ENCODE results near the gene ATP6V0E1.
"Not testable (repeated sequence)": the region's sequence is repeated elsewhere in the genome, so short reads cannot be mapped to it uniquely, and the experiment has no call there.

The ATP6V0E1 gene

DNA sequence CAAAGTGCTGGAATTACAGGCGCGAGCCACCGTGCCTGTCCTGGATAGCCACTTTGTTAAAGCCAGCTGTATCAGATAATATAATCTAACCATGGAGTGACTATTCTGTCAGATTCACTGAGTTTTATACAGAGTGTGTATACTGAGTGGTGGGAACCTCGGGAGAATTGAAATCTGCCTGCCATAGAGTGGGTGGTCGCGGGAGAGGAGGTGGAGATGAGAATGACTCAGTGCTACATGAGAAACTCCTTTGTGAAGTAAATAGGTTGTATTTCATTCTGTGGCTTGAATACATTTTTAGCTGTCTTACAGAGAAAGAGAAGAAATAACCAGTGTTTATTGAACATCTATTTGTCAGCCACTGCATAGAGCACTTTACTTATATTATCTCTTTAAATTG is 26.4 kb downstream of the ATP6V0E1 start:
- no peak for FAIRE-seq

DNA sequence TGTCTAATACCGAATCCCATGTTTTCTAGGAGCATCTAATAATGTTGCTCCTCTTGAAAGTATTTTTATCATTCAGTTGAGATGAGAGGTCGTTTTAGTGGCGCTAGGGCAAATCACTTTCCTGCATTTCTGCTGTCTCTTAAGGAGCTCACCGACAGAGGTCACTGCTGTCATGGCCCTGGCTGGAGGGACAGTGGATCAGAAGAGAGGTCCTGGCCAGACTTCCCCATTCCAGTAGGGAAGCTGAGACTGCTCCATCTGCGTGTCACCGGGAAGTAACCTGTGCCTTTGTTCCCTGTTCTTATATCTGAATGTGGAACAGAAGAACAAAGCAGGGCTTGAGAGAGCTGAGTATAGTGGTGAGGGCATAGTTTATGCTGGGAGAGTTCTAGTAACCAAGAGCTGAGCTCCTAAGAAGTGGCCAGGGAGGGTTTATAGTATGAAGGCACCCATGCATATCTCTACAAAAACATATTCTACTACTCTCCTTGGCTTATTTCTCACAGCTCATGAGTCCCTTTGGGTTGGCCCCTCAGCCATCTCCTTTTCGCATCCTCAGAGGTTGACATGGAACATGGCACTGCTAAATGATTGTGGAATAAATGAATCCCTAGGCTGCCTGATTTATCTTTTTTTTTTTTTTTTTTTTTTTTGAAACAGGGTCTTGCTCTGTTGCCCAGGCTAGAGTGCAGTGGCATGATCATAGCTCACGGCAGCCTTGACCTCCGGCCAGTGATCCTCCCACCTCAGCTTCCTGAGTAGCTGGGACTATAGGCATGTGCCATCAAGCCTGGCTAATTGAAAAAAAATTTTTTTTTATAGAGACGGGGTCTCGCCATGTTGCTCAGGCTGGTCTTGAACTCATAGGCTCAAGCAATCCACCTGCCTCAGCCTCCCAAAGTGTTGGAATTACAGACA is 27.2 kb downstream of the ATP6V0E1 start:
- FAIRE-seq: no peak

DNA sequence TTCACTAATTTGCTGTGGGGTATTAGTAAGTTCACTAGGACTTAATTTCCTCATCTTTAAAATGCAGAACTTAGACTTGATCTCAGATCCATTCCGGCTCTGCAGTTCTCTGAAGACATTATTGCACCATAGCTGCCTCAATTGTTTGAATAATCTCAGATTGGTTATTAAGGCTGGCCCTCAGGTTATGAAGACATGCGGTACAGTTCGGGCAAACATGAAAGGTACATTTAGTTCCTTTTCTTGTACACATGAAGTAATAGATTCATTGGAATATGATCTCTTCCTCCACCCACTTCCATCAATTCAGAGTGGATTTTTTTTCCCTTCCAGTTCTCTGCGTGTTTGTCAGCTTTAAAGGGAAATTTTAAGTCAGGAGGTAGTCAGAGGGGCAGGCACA is 28.0 kb downstream of the ATP6V0E1 start:
- no peak for FAIRE-seq

DNA sequence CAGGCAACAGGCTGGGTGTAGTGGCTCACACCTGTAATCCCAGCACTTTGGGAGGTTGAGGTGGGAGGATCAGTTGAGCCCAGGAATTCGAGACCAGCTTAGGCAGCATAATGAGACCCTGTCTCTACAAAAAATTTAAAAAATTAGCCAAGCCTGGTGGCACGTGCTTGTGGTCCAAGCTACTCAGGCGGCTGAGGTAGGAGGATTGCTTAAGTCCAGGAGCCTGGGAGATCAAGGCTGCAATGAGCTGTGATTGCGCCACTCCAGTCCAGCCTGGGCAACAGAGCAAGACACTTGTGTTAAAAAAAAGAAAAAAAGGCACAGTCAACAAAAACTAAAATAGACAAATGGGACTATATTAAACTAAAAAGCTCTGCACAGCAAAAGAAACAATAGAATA is 29.3 kb downstream of the ATP6V0E1 start:
- FAIRE-seq: no peak

DNA sequence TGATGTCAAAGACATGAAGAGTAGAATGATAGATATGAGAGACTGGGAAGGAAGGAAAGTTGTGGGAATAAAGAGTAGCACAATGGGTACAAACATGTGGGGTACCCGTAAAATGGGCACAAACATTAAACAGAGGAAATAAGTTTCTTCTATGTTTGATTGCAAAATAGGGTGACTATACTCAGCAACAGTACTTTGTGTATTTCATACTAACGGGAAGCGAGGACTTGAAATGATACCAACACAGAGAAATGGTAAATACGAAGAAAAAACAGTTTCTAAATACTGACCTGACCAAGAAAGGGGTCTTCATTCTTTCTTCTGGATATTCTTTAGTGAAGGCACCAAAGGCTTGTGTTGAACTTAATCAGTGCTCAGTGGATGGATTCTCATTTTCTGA is 31.1 kb downstream of the ATP6V0E1 start:
- FAIRE-seq: no peak

DNA sequence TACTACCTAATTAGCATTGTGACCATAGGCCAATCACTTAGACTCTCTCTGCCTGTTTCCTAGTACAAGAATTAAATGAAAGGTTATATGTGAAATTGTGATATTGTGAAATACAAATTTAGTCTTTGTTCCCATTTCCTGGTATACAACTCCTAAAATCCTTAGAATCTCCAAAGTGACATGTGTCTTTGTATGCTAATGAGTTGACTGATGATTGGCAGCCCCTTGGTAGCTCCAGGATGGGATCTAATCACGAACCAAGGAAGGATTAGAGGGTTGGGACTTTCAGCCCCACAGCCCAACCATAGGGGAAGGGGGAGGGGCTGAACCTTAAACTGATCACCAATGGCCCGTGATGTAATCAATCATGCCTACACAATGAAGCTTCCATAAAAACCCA is 31.6 kb downstream of the ATP6V0E1 start:
- no peak for FAIRE-seq

DNA sequence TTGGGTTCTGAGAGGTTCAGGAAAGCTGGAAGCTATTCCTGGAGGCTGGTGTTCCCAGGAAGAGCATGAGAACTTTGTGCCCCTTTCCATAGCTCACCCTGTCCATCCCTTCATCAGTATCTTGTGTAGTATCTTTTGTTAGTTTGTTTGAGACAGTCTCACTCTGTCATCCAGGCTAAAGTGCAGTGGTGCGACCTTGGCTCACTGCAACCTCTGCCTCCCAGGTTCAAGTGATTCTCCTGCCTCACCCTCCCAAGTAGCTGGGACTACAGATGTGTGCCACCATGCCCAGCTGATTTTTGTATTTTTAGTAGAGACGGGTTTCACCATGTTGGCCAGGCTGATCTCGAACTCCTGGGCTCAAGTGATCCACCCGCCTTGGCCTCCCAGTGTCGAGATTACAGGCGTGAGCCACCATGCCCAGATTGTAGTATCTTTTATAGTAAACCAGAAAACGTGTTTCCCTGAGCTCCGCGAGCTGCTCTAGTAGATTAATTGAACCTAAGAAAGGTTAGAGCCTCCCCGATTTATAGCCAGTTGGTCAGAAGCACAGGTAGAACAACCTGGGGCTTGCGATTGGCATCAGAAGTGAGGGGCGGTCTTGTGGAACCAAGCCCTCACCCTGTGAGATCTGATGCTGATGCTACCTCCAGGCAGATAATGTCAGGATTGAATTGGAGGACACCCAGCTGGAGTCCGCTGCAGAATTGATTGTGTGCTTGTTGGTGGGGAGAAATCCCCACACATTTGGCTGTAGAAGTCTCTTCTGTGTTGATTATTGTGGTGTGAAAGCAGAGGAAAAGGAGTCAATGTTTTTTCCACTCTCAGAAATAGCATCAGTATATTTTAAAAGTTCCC is 32.3 kb downstream of the ATP6V0E1 start:
- FAIRE-seq: no peak

DNA sequence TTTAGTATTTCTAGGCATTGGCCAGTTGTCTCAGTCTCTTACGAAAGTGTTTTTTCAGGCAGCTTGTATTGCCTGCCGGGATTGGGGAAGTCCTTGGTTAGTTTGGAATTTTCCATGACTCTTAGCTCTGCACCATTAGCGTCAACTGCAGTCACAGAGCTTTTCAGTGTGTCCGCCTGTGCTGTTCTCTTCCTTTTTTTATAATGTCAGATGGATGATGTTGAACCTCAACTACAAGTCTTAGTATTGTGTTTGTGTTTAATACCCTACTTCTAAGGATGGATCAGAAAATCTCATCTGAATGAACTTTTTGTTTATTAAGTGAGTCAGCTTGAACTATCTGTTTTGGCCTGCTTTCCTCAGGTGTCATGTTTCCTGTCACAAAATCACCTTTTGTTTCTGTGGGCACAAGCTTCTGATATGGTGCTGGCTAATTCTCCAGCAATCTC is 33.1 kb downstream of the ATP6V0E1 start:
- no peak for FAIRE-seq

DNA sequence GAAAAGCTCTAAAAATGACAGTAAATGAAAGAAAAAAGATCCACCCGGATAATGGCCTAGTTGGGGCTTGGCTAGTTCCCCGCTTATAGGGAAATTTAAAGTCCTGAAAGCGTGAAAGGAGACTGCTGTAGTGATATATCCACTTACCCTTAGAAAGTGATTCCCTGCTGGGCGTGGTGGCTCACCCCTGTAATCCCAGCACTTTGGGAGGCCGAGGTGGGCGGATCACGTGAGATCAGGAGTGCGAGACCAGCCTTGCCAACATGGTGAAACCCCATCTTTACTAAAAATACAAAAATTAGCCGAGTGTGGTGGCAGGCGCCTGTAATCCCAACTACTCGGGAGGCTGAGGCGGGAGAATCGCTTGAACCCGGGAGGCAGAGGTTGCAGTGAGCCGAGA is 33.5 kb downstream of the ATP6V0E1 start:
- FAIRE-seq: not testable (repeated sequence)

DNA sequence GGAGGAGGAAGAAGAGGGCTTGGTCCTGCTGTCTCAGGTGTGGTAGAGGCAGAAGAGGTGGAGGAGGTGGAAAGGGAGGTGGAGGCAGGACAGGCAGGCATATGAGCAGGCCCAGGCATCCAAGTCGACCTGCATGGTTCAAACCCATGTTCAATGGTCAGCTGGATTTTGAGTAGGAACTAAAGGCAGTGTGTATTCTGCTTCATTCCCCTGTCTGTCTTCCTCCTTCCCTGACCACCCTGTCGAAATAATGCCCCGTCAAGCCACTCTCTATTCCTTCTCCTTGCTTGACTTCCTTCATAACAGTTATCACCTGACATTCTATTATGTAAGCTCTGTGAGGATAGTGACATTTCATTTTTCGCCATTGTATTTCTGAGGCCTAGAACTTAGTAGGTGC is 34.8 kb downstream of the ATP6V0E1 start:
- no peak for FAIRE-seq

DNA sequence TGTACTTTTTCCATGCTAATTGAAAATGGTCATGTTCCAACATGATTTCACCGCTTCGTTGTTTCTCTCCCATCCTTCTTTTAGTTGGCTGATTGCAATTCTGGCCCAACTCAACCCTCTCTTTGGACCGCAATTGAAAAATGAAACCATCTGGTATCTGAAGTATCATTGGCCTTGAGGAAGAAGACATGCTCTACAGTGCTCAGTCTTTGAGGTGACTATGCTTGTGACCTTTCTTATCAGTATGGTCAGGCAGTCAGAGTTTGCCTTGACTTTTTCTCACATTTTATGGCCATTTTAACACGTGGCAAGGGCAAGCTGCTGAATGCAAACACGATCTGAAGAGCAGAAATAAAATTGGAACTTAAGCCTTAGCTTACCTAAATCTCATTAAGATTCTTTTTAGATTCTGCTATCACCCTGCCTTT is 36.6 kb downstream of the ATP6V0E1 start:
- no peak for FAIRE-seq

DNA sequence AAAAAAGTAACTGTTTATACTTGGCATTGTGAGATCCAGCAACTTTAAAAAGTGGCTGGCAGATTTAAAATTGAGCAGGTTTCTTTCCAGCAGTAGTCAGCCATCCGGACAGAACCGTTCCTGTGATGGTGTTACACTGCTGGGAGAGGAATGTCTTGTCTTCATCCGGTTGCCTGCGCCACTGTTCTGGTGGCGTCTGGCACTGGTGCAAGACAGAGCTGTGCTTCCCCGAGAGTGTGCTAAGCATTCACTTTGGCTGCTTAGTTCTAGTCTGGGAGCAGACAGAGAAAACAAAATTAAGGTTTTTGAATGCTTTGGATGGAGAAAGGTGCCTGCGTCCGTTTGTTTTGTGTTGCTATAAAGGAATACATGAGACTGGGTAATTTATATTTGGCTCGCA is 37.1 kb downstream of the ATP6V0E1 start:
- no peak for FAIRE-seq

DNA sequence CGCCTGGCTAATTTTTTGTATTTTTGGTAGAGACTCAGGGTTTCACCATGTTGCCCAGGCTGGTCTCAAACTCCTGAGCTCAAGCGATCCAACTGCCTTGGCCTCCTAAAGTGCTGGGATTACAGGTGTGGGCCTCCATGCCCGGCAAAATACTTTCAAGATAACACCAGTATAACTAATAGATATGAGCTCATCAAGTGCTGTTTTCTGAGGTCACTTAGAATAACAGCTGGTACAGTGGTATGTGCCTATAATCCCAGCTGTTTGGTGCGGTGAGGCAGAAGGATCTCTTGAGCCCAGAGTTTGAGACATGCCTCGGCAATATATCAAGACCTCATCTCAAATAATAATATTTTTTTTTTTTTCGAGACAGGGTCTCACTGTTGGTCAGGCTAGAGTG is 42.1 kb downstream of the ATP6V0E1 start:
- FAIRE-seq: no peak

DNA sequence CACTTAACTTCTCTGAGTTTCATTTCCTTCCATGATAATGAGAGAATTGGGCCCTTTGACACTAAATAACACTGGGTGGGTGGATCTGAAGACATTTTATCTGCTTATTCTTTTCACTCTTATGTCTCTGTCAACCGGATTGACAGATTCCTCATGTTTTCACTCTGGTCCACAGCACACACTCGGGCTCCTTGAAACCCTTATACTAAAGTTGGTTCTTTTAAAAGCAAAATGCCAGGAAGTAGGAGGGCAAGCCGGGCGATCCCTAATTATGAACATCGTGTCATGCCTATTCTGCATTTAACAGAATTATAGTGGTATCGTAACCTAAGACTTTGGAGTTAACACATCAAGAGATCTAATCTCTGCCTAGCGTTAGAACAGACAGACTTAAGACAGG is 44.3 kb downstream of the ATP6V0E1 start:
- no peak for FAIRE-seq

DNA sequence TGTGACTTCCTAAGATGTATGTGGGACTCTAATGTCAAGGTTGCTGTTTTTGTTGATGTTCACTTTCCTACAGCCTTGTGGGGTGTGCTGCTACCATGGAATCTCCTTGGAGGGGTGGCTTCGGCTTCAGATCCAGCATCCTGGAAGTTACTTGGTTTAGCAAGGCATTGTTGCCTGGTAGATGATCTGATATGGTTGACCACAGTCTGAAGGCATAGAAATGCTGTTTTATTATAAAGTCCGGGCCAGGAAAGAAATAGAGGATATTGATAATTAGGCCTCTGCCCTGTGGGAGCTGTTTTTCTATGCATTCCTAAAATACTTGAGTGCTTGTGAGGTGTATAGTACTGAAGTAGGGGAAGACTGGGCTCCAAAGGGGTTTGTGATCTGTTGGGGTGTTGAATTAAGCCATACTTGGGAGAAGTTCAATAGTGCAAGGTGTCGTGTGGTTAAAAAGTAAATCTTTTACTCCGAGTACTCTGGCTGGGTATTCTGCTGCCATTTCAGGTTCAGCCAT is 45.3 kb downstream of the ATP6V0E1 start:
- no peak for FAIRE-seq

DNA sequence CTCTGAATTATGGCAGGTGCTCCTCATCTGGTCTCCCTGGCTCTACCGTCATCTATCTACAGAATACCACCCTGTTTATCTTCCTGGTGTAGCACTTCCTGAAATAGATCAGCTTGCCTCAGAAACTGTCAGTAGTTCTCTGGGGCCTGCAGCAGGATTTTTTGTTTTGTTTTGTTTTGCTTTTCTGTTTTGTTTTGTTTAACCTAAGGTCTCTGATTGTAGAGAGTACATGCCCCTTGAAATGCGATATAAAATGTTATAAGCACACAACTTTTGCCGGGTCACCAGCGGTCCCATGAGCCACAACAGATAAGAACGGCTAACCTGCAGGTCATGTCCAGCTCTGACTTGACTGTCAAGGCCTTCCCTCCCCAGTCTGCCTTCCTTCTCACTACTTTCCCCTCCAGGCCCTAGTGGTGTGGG is 45.9 kb downstream of the ATP6V0E1 start:
- no peak for FAIRE-seq

DNA sequence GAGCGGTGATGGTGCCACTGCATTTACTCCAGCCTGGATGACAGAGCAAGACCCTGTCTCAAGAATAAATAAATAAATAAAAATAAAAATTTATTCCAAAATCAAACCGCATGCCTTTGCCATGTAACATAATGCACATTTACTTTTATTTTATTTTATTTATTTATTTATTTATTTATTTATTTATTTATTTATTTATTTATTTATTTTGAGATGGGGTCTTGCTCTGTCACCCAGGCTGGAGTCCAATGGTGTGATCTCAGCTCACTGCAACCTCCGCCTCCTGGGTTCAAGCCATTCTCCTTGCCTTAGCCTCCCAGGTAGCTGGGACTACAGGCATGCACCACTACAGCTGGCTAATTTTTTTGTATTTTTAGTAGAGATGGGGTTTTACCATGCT is 48.5 kb downstream of the ATP6V0E1 start:
- FAIRE-seq: not testable (repeated sequence)

DNA sequence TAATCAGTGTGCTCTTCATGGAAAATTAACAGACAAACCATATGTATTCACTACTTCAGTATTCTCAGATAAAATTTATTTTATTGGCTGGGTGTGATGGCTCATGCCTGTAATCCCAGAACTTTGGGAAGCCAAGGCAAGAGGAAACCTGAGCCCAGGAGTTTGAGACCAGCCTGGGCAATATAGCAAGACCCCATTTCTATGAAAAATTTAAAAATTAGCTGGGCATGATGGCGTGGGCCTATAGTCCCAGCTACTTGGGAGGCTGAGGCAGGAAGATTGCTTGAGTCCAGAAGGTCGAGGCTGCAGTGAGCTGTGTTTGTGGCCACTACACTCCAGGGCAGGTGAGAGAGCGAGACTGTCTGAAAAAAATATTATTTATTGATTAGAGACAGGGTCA is 49.2 kb downstream of the ATP6V0E1 start:
- FAIRE-seq: no peak

DNA sequence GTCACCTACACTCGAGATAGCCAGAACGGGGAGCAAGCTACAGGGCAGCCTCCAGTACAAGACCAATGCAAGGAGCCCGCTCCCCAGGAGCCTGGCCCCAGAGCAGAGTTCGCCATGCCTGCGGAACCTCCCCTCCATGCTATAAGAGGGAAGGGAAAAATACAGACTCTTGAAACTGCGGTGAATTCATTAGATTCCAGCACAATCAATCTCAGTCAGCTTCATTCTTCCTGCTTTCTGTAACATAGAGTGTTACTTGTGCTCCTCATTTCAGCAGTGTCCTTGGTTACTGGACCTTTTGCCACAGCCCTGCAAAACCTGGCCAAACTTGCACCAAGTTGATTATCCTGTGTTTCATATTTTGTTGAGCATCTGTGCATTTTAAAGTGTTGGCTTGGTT is 50.4 kb downstream of the ATP6V0E1 start:
- FAIRE-seq: no peak

DNA sequence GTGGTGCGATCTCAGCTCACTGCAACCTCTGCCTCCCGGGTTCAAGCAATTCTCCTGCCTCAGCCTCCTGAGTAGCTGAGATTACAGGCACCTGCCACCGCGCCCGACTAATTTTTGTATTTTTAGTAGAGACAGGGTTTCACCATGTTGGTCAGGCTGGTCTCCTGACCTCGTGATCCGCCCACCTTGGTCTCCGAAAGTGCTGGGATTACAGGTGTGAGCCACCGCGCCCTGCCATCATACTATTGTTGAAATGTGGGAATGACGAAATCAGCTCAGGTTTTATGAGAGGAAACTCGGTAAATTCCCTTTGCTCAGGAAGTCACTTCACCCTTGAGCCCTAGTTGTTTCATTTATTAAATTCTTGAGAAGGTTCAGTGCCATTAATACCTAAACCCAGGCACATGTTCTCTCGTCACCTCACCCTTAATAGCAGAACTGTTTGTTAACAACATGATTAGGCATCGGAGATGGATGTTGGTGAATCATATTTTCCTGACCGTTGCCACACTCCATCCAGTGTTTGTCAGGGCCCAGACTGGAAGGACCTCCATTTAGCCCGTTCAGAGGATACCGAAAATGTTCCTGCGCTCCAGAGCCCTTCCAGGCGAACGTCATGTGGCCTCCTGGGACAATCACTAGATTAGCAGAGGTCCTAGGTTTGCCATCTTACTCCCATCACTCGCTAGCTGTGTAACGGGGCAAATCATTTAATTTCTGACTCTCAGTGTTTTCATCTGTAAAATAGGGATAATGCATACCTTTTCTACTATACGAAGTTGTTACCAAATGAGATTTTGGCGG is 52.5 kb downstream of the ATP6V0E1 start:
- no peak for FAIRE-seq

DNA sequence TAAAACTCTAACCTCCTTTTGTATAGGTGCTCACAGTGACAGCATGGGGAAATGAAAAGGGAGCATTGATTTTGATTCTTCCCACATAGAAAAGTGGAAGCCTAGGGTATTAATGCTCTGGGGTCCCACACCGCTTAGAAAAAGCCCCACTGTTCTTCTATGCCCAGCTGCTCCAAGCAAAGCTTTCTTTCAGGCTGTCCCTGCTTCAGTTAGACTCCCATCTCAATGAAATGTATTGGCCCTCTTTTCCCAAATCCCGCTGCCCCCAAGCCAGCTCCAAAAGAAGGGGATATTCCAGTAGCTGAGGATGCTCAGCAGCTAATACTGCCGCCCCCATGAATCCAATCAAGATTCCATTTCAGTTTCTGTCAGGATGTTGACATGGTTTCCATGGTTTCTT is 55.6 kb downstream of the ATP6V0E1 start:
- no peak for FAIRE-seq

DNA sequence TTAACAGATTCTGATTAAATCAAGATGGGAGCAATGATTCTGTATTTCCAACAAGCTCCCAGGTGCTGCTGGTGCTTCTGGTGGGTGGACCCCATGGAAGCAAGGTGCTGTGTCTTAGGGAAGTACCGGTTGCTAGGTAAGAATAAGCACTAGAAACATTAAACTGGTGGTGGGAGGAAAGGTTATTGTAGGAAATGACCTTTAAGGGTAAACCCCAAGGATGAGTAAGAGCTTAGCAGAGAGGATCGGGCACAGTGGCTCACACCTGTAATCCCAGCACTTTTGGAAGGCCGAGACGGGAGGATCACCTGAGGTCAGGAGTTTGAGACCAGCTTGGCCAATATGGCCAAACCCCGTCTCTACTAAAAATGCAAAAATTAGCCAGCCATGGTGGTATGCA is 56.4 kb downstream of the ATP6V0E1 start:
- no peak for FAIRE-seq
